ENCODE data around the gene NEUROD1.

Gene NEUROD1

DNA sequence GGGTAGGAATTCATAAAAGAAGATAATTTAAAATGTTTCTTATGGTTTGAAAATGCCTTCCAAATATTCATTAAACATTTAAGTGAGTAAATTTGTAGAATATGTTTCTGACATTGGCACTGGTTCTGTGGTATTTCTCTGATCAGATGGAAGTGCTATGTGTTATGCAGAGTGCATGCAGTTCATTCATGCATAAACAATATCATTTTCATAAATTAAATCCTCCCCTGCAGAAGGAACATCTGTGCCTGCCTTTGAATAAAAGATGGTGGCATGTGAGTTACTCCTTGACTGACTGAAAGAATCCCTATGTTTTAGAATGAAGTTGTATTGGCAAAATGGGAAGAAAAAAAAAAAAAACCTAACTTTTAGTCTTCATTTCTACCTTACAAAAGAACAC lies 5.9 kb downstream of the NEUROD1 start:
- Histone ChIP-seq H3K4me3 (no peak overlapping the region), H3K36me3 (ENCODE audit: insufficient read depth, low read length) (no peaks in the 10 kb centered on the region), H3K27ac (no peak overlapping the region), H3K9ac (ENCODE audit: insufficient read length) (no peak overlapping the region), H3K9me3 (ENCODE audit: low read depth, low read length) (no peaks in the 10 kb centered on the region)
- no peak for DNase-seq (ENCODE audit: low read depth, low spot score)
- TF ChIP-seq EZH2 (IDR thresholded peaks at IDR 0.05), result no peak
- TF ChIP-seq POLR2AphosphoS5 (IDR thresholded peaks at IDR 0.05; ENCODE audit: borderline replicate concordance, low read depth, low read length), result no peak
- no peak for TF ChIP-seq FOXP2 (optimal IDR thresholded peaks at IDR 0.05; ENCODE audit: control extremely low read depth, extremely low read length, insufficient read depth)

- H3K9ac ChIP-seq (ENCODE audit: insufficient read length), result no peak overlapping the region
- H3K4me3 ChIP-seq, result no peak overlapping the region
- no peak for DNase-seq (ENCODE audit: low read depth, low spot score)
- TF ChIP-seq FOXP2 (optimal IDR thresholded peaks at IDR 0.05; ENCODE audit: control extremely low read depth, extremely low read length, insufficient read depth) (no peak), EZH2 (IDR thresholded peaks at IDR 0.05) (no peak), POLR2AphosphoS5 (IDR thresholded peaks at IDR 0.05; ENCODE audit: borderline replicate concordance, low read depth, low read length) (no peak)
- H3K9me3 ChIP-seq (ENCODE audit: low read depth, low read length), result no peaks in the 10 kb centered on the region
- no peaks in the 10 kb centered on the region for H3K36me3 ChIP-seq (ENCODE audit: insufficient read depth, low read length)
- no peak overlapping the region for H3K27ac ChIP-seq
Measured at GRCh38 chr2:181673173-181673572, 7.1 kb downstream of the NEUROD1 start.

GRCh38 chr2:181672255-181673008 lies 7.9 kb downstream of the NEUROD1 start:
- Histone ChIP-seq H3K9me3 (ENCODE audit: low read depth, low read length) (no peaks in the 10 kb centered on the region), H3K9ac (ENCODE audit: insufficient read length) (no peak overlapping the region), H3K4me3 (no peak overlapping the region), H3K36me3 (ENCODE audit: insufficient read depth, low read length) (no peaks in the 10 kb centered on the region), H3K27ac (no peak overlapping the region)
- TF ChIP-seq FOXP2 (optimal IDR thresholded peaks at IDR 0.05; ENCODE audit: control extremely low read depth, extremely low read length, insufficient read depth) (no peak), EZH2 (IDR thresholded peaks at IDR 0.05) (no peak), POLR2AphosphoS5 (IDR thresholded peaks at IDR 0.05; ENCODE audit: borderline replicate concordance, low read depth, low read length) (no peak)
- DNase-seq (ENCODE audit: low read depth, low spot score), result no peak

DNA sequence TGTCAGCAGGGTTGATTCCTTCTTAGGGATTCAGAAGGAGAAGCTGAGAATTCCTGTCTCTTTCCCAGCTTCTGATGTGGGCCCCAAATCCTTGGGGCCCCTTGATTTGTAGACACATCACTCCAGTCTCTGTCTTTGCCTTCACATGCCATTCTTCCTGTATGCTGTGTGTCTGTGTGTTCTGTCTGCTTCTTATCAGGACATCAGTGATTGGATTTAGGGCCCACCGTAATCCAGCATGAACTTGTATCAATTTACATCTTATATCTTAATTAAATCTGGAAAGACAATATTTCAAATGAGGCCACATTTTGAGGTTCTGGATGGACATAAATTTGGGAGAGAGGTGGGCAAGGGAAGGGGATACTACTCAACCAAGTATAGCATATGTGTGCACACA lies 9.7 kb downstream of the NEUROD1 start:
- H3K4me3 ChIP-seq, result no peak overlapping the region
- H3K27ac ChIP-seq, result no peak overlapping the region
- H3K9ac ChIP-seq (ENCODE audit: insufficient read length), result no peak overlapping the region
- no peak for TF ChIP-seq EZH2 (IDR thresholded peaks at IDR 0.05)
- no peak for TF ChIP-seq FOXP2 (optimal IDR thresholded peaks at IDR 0.05; ENCODE audit: control extremely low read depth, extremely low read length, insufficient read depth)
- no peak for TF ChIP-seq POLR2AphosphoS5 (IDR thresholded peaks at IDR 0.05; ENCODE audit: borderline replicate concordance, low read depth, low read length)
- H3K9me3 ChIP-seq (ENCODE audit: low read depth, low read length), result no peaks in the 10 kb centered on the region
- DNase-seq (ENCODE audit: low read depth, low spot score), result no peak
- no peaks in the 10 kb centered on the region for H3K36me3 ChIP-seq (ENCODE audit: insufficient read depth, low read length)

- H3K27ac ChIP-seq, result no peak overlapping the region
- no peak overlapping the region for H3K4me3 ChIP-seq
- no peaks in the 10 kb centered on the region for H3K36me3 ChIP-seq (ENCODE audit: insufficient read depth, low read length)
- no peaks in the 10 kb centered on the region for H3K9me3 ChIP-seq (ENCODE audit: low read depth, low read length)
- DNase-seq (ENCODE audit: low read depth, low spot score), result no peak
- H3K9ac ChIP-seq (ENCODE audit: insufficient read length), result no peak overlapping the region
- no peak for TF ChIP-seq EZH2 (IDR thresholded peaks at IDR 0.05)
- TF ChIP-seq POLR2AphosphoS5 (IDR thresholded peaks at IDR 0.05; ENCODE audit: borderline replicate concordance, low read depth, low read length), result no peak
- no peak for TF ChIP-seq FOXP2 (optimal IDR thresholded peaks at IDR 0.05; ENCODE audit: control extremely low read depth, extremely low read length, insufficient read depth)
Measured at GRCh38 chr2:181667234-181667633, 13.1 kb downstream of the NEUROD1 start.

DNA sequence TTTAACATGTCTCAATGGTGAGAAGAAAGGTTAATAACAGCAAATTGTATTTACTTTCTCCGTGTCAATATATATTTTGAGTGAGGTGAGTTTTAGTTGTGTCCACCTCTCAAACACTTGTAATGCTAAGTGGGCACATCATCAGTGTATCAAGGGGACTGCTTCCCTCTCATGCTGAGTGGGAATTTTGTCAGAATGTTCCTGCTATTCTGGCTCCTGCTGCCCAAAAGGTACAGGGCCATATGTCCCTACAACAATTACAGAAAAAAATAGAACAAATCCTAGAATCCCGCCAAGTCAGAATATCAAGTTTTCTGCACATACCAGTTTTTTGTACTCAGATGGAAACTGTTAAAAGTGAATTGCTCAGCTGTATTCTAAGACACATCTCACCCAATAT lies 18.0 kb downstream of the NEUROD1 start:
- Histone ChIP-seq H3K9ac (ENCODE audit: insufficient read length) (no peak overlapping the region), H3K36me3 (ENCODE audit: insufficient read depth, low read length) (no peaks in the 10 kb centered on the region), H3K4me3 (no peak overlapping the region), H3K27ac (no peak overlapping the region), H3K9me3 (ENCODE audit: low read depth, low read length) (no peaks in the 10 kb centered on the region)
- TF ChIP-seq EZH2 (IDR thresholded peaks at IDR 0.05) (no peak), FOXP2 (optimal IDR thresholded peaks at IDR 0.05; ENCODE audit: control extremely low read depth, extremely low read length, insufficient read depth) (no peak), POLR2AphosphoS5 (IDR thresholded peaks at IDR 0.05; ENCODE audit: borderline replicate concordance, low read depth, low read length) (no peak)
- no peak for DNase-seq (ENCODE audit: low read depth, low spot score)

GRCh38 chr2:181660181-181660580 lies 20.1 kb downstream of the NEUROD1 start:
- no peak overlapping the region for H3K4me3 ChIP-seq
- no peak for DNase-seq (ENCODE audit: low read depth, low spot score)
- H3K9me3 ChIP-seq (ENCODE audit: low read depth, low read length), result no peaks in the 10 kb centered on the region
- H3K27ac ChIP-seq, result no peak overlapping the region
- H3K36me3 ChIP-seq (ENCODE audit: insufficient read depth, low read length), result no peaks in the 10 kb centered on the region
- TF ChIP-seq POLR2AphosphoS5 (IDR thresholded peaks at IDR 0.05; ENCODE audit: borderline replicate concordance, low read depth, low read length) (no peak), EZH2 (IDR thresholded peaks at IDR 0.05) (no peak), FOXP2 (optimal IDR thresholded peaks at IDR 0.05; ENCODE audit: control extremely low read depth, extremely low read length, insufficient read depth) (no peak)
- no peak overlapping the region for H3K9ac ChIP-seq (ENCODE audit: insufficient read length)

GRCh38 chr2:181658444-181658843 lies 21.9 kb downstream of the NEUROD1 start:
- Histone ChIP-seq H3K9me3 (ENCODE audit: low read depth, low read length) (no peaks in the 10 kb centered on the region), H3K27ac (no peak overlapping the region), H3K36me3 (ENCODE audit: insufficient read depth, low read length) (no peaks in the 10 kb centered on the region), H3K9ac (ENCODE audit: insufficient read length) (no peak overlapping the region), H3K4me3 (no peak overlapping the region)
- no peak for DNase-seq (ENCODE audit: low read depth, low spot score)
- no peak for TF ChIP-seq EZH2 (IDR thresholded peaks at IDR 0.05)
- no peak for TF ChIP-seq POLR2AphosphoS5 (IDR thresholded peaks at IDR 0.05; ENCODE audit: borderline replicate concordance, low read depth, low read length)
- no peak for TF ChIP-seq FOXP2 (optimal IDR thresholded peaks at IDR 0.05; ENCODE audit: control extremely low read depth, extremely low read length, insufficient read depth)

GRCh38 chr2:181657379-181657778 lies 22.9 kb downstream of the NEUROD1 start:
- no peaks in the 10 kb centered on the region for H3K36me3 ChIP-seq (ENCODE audit: insufficient read depth, low read length)
- H3K27ac ChIP-seq, result no peak overlapping the region
- H3K4me3 ChIP-seq, result no peak overlapping the region
- DNase-seq (ENCODE audit: low read depth, low spot score), result no peak
- no peaks in the 10 kb centered on the region for H3K9me3 ChIP-seq (ENCODE audit: low read depth, low read length)
- TF ChIP-seq FOXP2 (optimal IDR thresholded peaks at IDR 0.05; ENCODE audit: control extremely low read depth, extremely low read length, insufficient read depth) (no peak), POLR2AphosphoS5 (IDR thresholded peaks at IDR 0.05; ENCODE audit: borderline replicate concordance, low read depth, low read length) (no peak), EZH2 (IDR thresholded peaks at IDR 0.05) (no peak)
- no peak overlapping the region for H3K9ac ChIP-seq (ENCODE audit: insufficient read length)
